Adipocyte (in vitro differentiated cells): ENCODE data around the gene LBHD1.
"Not testable (repeated sequence)": the region's sequence is repeated elsewhere in the genome, so short reads cannot be mapped to it uniquely, and the experiment has no call there.

Source experiments
- DNase-seq: peaks from one replicate; pipeline ENCODE4 v3.0.0-alpha.2; 2015; ENCODE audit warnings: low read depth
- H3K27me3 ChIP-seq: replicated peaks from 2 replicates; pipeline ENCODE4 v1.7.0; 2013; ENCODE audit warnings: mild to moderate bottlenecking, low read length, moderate library complexity; ENCODE audit not compliant: control insufficient read depth, insufficient read depth
- H3K36me3 ChIP-seq: 2 replicates; pipeline ENCODE4 v1.7.0; 2013; ENCODE audit warnings: low read length, mild to moderate bottlenecking, moderate library complexity; ENCODE audit not compliant: control insufficient read depth, insufficient read depth, severe bottlenecking
- H3K4me1 ChIP-seq: 2 replicates; pipeline ENCODE4 v1.7.0; 2013; ENCODE audit warnings: mild to moderate bottlenecking, low read length, moderate library complexity; ENCODE audit not compliant: control insufficient read depth, insufficient read depth
- H3K4me3 ChIP-seq: 2 replicates; pipeline ENCODE4 v1.7.0; 2013; ENCODE audit warnings: mild to moderate bottlenecking, low read length, moderate library complexity
- H3K9ac ChIP-seq: 2 replicates; pipeline ENCODE4 v1.7.0; 2013; ENCODE audit warnings: mild to moderate bottlenecking, low read length, moderate library complexity
- H3K9me3 ChIP-seq: 2 replicates; pipeline ENCODE4 v1.7.0; 2013; ENCODE audit warnings: mild to moderate bottlenecking, low read length, moderate library complexity; ENCODE audit not compliant: control insufficient read depth

The LBHD1 gene

DNA sequence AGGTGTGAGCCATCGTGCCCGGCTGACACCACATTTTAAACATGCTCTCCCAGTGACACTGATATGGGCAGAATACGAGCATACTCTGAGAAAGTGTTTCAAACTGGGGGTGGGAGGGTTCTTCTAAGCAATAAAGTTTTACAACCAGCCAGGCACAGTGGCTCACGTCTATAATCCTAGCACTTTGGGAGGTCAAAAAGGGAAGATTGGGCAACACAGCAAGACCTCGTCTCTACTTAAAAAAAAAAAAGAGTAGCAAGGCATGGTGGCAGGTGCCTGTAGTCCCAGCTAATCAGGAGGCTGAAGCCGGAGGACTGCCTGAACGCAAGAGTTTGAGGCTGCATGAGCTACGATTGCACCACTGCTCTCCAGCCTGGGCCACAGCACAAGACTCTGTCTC, 27.8 kb downstream of the LBHD1 start:
- DNase-seq: no peak
- Histone ChIP-seq H3K4me3 (no peak overlapping the region), H3K27me3 (no peaks in the 10 kb centered on the region), H3K9me3 (no peaks in the 10 kb centered on the region), H3K36me3 (peaks cover 30% of the 10 kb centered on the region), H3K4me1 (peaks cover 30% of the 10 kb centered on the region), H3K9ac (peak overlapping the region; percentile 99)

DNA sequence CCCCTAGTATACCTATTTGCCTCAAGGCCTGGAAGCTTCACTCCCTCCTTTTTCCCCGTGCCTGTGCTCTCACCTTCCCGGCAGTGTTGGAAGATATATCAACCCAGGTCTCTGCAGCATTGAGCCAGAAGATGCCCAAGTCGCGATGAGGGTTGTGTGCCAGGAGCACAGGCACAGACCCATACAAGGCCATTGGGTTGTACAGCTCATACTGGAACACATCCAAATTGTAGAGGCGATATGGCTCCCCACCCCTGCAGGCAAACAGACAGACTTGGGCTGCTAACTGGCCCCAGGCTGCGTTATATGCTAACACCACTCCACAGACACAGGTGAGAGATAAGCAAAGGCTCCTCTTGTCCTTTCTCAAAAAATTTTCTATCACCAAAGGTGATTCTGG, 39.6 kb downstream of the LBHD1 start:
- Histone ChIP-seq H3K9ac (no peak overlapping the region), H3K9me3 (no peaks in the 10 kb centered on the region), H3K27me3 (no peaks in the 10 kb centered on the region), H3K4me3 (no peak overlapping the region), H3K36me3 (peaks cover 97% of the 10 kb centered on the region), H3K4me1 (no peaks in the 10 kb centered on the region)
- DNase-seq: no peak

DNA sequence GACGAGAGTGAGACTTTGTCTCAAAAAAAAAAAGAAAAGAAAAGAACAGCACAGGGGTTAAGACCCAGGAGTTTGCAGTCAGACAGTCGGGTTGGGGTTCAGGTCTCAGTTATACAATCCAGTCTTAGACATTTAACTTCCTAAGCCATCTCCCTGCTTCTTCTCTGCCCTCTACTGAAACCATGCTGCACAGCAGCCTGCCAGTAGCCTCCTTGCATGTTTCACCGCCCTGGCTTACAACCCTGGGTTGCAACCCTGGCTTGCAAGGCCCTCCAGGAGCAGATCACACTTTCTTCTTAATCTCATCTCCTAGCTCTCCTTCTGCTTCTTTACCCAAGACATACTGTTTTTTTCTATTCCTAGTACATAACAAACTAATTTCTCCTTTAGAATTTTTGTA, 44.4 kb downstream of the LBHD1 start:
- Histone ChIP-seq H3K9me3 (no peaks in the 10 kb centered on the region), H3K9ac (no peak overlapping the region), H3K36me3 (peaks cover 78% of the 10 kb centered on the region), H3K4me1 (peaks cover 1% of the 10 kb centered on the region), H3K4me3 (no peak overlapping the region), H3K27me3 (no peaks in the 10 kb centered on the region)
- no peak for DNase-seq

DNA sequence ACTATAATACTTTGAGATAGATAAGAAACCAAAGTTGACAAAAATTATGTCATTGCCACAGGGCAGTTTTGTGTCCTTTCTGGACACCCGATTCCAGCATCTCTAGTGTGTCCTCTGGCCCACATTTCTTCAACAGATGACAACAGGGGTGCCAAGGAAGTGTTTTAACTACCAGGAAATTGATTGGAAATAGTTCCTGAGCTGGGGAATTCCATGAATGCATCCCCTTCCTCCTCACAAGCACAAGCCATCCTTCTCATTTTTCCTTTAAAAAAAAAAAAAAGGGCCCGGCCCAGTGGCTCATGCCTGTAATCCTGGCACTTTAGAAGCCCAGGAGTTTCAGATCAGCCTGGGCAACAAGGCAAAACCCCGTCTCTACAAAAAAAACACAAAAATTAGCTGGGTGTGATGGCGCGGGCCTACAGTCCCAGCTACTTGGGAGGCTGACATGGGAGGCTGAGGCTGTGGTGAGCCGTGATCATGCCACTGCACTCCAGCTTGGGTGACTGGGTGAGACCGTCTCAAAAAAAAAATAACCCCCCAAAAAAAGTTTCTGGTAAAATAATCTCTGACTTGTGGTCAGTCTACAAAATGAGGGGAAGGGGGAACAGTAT, 49.5 kb downstream of the LBHD1 start:
- H3K27me3 ChIP-seq: no peaks in the 10 kb centered on the region

GRCh38 chr11:62621567-62622470, 50.2 kb downstream of the LBHD1 start, which contains the start of gene B3GAT3:
Gene B3GAT3 (minus strand): TSS chr11:62621986. CDS start chr11:62621947, 39 bp downstream.
- DNase-seq: peak; percentile 99
- peaks cover 22% of the 10 kb centered on the region for H3K36me3 ChIP-seq
- peaks cover 22% of the 10 kb centered on the region for H3K4me1 ChIP-seq
- H3K9me3 ChIP-seq: no peaks in the 10 kb centered on the region
- no peaks in the 10 kb centered on the region for H3K27me3 ChIP-seq
- H3K9ac ChIP-seq: peak within 1 kb of the TSS; percentile 97
- H3K4me3 ChIP-seq: peak within 1 kb of the TSS; percentile 93

More for the DNA sequence above, 49.5 kb downstream of the LBHD1 start:
- Histone ChIP-seq H3K9ac (peak overlapping the region; percentile 97), H3K4me3 (peak overlapping the region; percentile 93), H3K36me3 (peaks cover 27% of the 10 kb centered on the region), H3K4me1 (peaks cover 22% of the 10 kb centered on the region), H3K9me3 (no peaks in the 10 kb centered on the region)
- DNase-seq: no peak

DNA sequence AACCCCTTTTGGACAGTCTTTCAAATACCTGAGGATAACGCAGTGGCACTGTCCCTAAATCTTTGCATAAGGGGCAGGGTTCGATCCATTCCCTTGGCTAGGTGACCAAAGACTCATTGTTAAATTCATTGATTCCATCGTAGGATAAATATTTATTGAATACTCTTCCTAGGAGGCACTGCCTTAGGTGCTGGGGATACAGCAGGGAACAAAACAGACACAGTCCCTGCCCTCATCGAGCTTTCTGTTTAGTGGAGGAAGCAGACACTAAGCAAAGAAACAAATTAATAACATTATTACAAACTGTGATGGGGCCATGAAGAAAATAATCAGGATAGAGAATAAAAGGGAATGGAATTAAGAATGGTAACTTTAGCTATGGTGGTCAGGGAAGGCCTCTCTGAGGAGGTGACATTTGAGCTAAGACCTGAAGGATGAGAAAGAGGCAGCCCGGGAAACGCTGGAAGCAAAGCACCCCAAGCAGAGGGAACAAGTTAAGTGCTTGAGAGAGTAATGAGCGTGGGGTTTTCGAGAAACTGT, 51.0 kb downstream of the LBHD1 start:
- H3K9me3 ChIP-seq: no peaks in the 10 kb centered on the region
- H3K4me3 ChIP-seq: peak overlapping the region; percentile 93
- peaks cover 19% of the 10 kb centered on the region for H3K36me3 ChIP-seq
- peak overlapping the region; percentile 97 for H3K9ac ChIP-seq
- no peak for DNase-seq
- H3K4me1 ChIP-seq: peaks cover 22% of the 10 kb centered on the region
- no peaks in the 10 kb centered on the region for H3K27me3 ChIP-seq

DNA sequence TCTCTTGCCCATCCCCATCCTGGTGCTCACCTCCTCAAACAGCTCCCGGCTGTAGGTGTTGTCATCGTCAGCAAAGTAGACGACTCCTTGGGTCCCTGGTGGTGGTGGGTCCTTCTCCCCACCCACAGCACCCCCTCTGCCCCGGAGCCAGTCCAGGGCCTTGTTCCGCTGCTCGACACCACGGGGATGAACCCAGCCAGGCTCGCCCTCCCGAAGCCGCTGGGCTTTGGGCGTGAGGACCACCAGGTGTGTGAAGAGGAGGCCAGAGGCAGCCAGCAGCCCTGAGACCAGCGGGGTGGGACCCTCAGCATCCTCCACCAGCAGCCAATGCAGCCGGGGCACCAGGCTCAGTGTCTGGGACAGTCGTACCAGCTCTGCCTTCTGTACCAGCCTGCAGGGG, 55.1 kb downstream of the LBHD1 start:
- not testable (repeated sequence) for DNase-seq, H3K9ac ChIP-seq, H3K9me3 ChIP-seq, H3K27me3 ChIP-seq, H3K4me3 ChIP-seq
- H3K4me1 ChIP-seq: peaks cover 18% of the 10 kb centered on the region
- peaks cover 12% of the 10 kb centered on the region for H3K36me3 ChIP-seq

DNA sequence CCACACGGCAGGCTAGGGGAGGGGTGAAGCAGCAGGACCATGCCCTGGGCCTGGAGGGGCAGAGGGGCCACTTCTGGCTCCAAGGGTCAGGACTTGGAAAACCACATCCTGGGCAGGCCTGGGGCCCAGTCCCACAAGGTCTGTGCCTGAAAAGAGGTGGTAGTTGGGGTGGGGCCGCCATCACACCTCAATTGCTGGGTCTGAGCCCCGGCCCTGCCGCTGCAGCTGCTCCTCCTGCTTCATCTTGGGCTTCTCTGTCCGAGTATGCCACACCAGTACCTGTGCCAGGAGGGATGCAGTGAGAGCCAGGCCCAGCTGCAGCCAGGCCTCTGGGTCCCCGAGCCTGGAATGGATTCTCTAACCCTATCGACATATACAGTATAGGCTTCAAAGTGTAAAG, 56.5 kb downstream of the LBHD1 start:
- Histone ChIP-seq H3K36me3 (peaks cover 18% of the 10 kb centered on the region), H3K9me3 (no peaks in the 10 kb centered on the region), H3K27me3 (no peaks in the 10 kb centered on the region), H3K4me3 (no peak overlapping the region), H3K9ac (no peak overlapping the region), H3K4me1 (peaks cover 18% of the 10 kb centered on the region)
- DNase-seq: no peak

GRCh38 chr11:62614275-62614674, 57.8 kb downstream of the LBHD1 start:
- H3K9ac ChIP-seq: peak overlapping the region; percentile 16
- H3K9me3 ChIP-seq: no peaks in the 10 kb centered on the region
- peaks cover 13% of the 10 kb centered on the region for H3K4me1 ChIP-seq
- H3K27me3 ChIP-seq: no peaks in the 10 kb centered on the region
- no peak for DNase-seq
- H3K36me3 ChIP-seq: peaks cover 26% of the 10 kb centered on the region
- H3K4me3 ChIP-seq: no peak overlapping the region

DNA sequence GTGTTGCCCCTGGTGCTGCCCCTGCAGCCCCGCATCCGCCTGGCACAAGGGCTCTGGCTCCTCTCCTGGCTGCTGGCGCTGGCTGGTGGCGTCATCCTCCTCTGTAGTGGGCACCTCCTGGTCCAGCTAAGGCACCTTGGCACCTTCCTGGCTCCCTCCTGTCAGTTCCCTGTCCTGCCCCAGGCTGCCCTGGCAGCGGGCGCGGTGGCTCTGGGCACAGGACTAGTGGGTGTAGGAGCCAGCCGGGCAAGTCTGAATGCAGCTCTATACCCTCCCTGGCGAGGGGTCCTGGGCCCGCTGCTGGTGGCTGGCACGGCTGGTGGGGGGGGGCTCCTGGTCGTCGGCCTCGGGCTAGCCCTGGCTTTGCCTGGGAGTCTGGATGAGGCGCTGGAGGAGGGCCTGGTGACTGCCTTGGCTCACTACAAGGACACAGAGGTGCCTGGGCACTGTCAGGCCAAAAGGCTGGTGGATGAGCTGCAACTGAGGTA, 58.7 kb downstream of the LBHD1 start:
- no peak overlapping the region for H3K4me3 ChIP-seq
- no peaks in the 10 kb centered on the region for H3K9me3 ChIP-seq
- H3K27me3 ChIP-seq: no peaks in the 10 kb centered on the region
- peak overlapping the region; percentile 37 for H3K9ac ChIP-seq
- DNase-seq: no peak
- H3K36me3 ChIP-seq: peaks cover 35% of the 10 kb centered on the region
- H3K4me1 ChIP-seq: peaks cover 13% of the 10 kb centered on the region
